Heart left ventricle (tissue), 16 donors: ENCODE results near the gene FSTL4. TPM values are rescaled to one million over a fixed set of nuclear protein-coding genes. Genes with fewer than 3 reads are reported as not detected.

Experiments used
- ATAC-seq, 4 donors: fragments of 200-7000 bp; cut with Tn5 transposase; one replicate each; pipeline ENCODE4 v1.9.1; 2020 to 2022; ENCODE audit warnings: moderate library complexity in 4 of 4, mild to moderate bottlenecking in 3 of 4, moderate number of reproducible peaks in 1 of 4
- DNase-seq, 5 donors: peaks; one replicate each; pipeline ENCODE4 v3.0.0-alpha.2; 2020
- H3K27ac ChIP-seq, 12 donors: fragments of 200-600 bp; sonication (generic) in 4 of 12; one replicate each; pipeline versions ENCODE4 v1.5.0 to v1.8.0; 2016 to 2022; ENCODE audit warnings: mild to moderate bottlenecking in 2 of 12
- H3K27me3 ChIP-seq, 9 donors: fragments of 200-600 bp; sonication (generic) in 2 of 9; one replicate each; pipeline versions ENCODE4 v1.5.1 to v1.8.0; 2016 to 2022; ENCODE audit warnings: mild to moderate bottlenecking in 3 of 9
- H3K36me3 ChIP-seq, 9 donors: fragments of 200-600 bp; sonication (generic) in 2 of 9; one replicate each; pipeline versions ENCODE4 v1.5.0 to v1.8.0; 2018 to 2022; ENCODE audit warnings: mild to moderate bottlenecking in 2 of 9
- H3K4me1 ChIP-seq, 12 donors: fragments of 200-600 bp; sonication (generic) in 4 of 12; one replicate each; pipeline versions ENCODE4 v1.5.0 to v1.8.0; 2016 to 2022; ENCODE audit warnings: mild to moderate bottlenecking in 3 of 12
- H3K4me3 ChIP-seq, 12 donors: fragments of 200-600 bp; sonication (generic) in 4 of 12; one replicate each; pipeline versions ENCODE4 v1.5.0 to v1.8.0; 2017 to 2022; ENCODE audit warnings: mild to moderate bottlenecking in 9 of 12, moderate library complexity in 4 of 12
- H3K9me3 ChIP-seq, 12 donors: fragments of 200-600 bp; sonication (generic) in 4 of 12; one replicate each; pipeline versions ENCODE4 v1.5.0 to v1.8.0; 2016 to 2022; ENCODE audit warnings: mild to moderate bottlenecking in 1 of 12
- POLR2A ChIP-seq, 2 donors: fragments of 450-650 bp; IDR thresholded peaks; one replicate each; pipeline ENCODE4 v1.6.1; 2017; ENCODE audit warnings: antibody characterized with exemption in 2 of 2, mild to moderate bottlenecking in 2 of 2, moderate library complexity in 2 of 2
- WGBS, 4 donors: extraction: QIAGEN DNeasy Blood & Tissue Kit in 2 of 4; methylation state at CpG; one replicate each; pipeline versions ENCODE4 v1.1.5 to v1.1.7; 2013 to 2018; 5-methylcytosine and 5-hydroxymethylcytosine counted together
- intact Hi-C, 10 donors: fragments of 100-400 bp; cut with DNase I; formaldehyde crosslinking; loops; one replicate each; pipeline versions ENCODE4 v1.11.1 to v1.14.2; 2022
- polyA plus RNA-seq, 2 donors: library from polyadenylated mRNA; stranded (reverse); fragments of 200-250 nt; gene quantifications; one replicate each; pipeline ENCODE4 v1.2.3, GENCODE V29; 2013
- total RNA-seq, 9 donors: library from RNA; depleted of rRNA in 2 of 9; stranded (reverse); fragments of >200 nt in 2 of 9; fragmentation: NEBNext Ultra II Directional in 3 of 9; extraction: Animal tissue kit (Norgen Biotek cat#: 25700) in 3 of 9; gene quantifications; one replicate each; pipeline versions ENCODE4 v1.1.0 to v1.2.4, GENCODE V29; 2016 to 2023
- TF ChIP-seq, protein P1 (sequence below), 12 donors: fragments of 200-600 bp; sonication (generic) in 4 of 12; IDR thresholded peaks; one replicate each; pipeline versions ENCODE4 v1.5.0 to v1.8.0; 2018 to 2022; ENCODE audit warnings: antibody characterized with exemption in 12 of 12, mild to moderate bottlenecking in 5 of 12
- donor health status: ischemic (EF 13 %, LVEDD 7.1; RV severe dilation, severe dysfunction).
- donor health status: healthy with polysubstance abuse.
- donor health status: DM: no; HTN: yes; CAD: no.
- donor health status: DM: no; HTN: no; CAD: no.
- donor health status: ischemic (EF 25% LVEDD 6.9; RV normal size, moderate dysfunction).
- donor health status: ischemic (EF 25% LVEDD 5.7; RV mildly dilated, moderate dysfunction).
- donor health status: healthy.
- donor health status: DM: yes; HTN: yes; CAD: no.
- donor health status: ischemic (EF 35%, LVEDD 5.7; RV mildly dilated, moderate dysfunction).
- donor health status: nonischemic (EF 11% LVEDD 7.7; RV severe dilation, severe dysfunction).
- donor health status: DM: yes; HTN: yes; CAD: no.
- donor health status: PGD.
- donor health status: ischemic (EF 29% LVEDD 5.4; RV normal size, mild dysfunction).
- donor health status: nonischemic (EF 23%, LVEDD 6.1; RV moderate dilation, normal function).

The FSTL4 gene
- total and polyA plus RNA-seq, 11 donors = 0.01 to 0.39 (median 0.17) TPM; not detected in 6

DNA sequence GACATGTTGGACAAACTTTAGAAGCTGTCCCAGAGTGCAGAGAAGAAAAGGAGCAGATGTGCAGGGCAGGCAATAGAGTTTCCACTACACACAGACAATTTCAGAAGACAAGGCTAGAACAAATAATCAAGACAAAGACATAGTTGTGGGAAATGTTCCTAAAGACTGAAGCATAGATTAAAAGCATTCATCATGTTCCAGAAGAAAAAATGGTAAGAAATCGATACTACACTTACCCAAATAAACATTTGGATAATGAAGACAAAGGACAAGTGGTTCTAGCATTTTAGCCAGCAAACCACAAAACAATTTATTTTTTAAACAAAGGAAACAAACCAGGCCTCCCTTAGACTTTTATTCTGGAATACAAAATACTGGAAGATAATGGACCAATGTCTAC is 97.9 kb downstream of the FSTL4 start:
- DNase-seq = no peak
- Histone ChIP-seq H3K4me1 (no peaks in the 10 kb centered on the region), H3K27ac (no peak overlapping the region), H3K4me3 (no peak overlapping the region), H3K27me3 (peaks cover 0 to 3% (median 0%) of the 10 kb centered on the region in 9 donors), H3K36me3 (no peaks in the 10 kb centered on the region), H3K9me3 (no peaks in the 10 kb centered on the region)
- intact Hi-C loops = no loop called here
- 67 to 83% (median 78%) methylated on average over 1 of the region's 1 CpG for WGBS, 4 donors
- ATAC-seq = no peak
- TF ChIP-seq, protein P1, sequence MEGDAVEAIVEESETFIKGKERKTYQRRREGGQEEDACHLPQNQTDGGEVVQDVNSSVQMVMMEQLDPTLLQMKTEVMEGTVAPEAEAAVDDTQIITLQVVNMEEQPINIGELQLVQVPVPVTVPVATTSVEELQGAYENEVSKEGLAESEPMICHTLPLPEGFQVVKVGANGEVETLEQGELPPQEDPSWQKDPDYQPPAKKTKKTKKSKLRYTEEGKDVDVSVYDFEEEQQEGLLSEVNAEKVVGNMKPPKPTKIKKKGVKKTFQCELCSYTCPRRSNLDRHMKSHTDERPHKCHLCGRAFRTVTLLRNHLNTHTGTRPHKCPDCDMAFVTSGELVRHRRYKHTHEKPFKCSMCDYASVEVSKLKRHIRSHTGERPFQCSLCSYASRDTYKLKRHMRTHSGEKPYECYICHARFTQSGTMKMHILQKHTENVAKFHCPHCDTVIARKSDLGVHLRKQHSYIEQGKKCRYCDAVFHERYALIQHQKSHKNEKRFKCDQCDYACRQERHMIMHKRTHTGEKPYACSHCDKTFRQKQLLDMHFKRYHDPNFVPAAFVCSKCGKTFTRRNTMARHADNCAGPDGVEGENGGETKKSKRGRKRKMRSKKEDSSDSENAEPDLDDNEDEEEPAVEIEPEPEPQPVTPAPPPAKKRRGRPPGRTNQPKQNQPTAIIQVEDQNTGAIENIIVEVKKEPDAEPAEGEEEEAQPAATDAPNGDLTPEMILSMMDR (IDR thresholded peaks at IDR 0.05) = no peak
- no peak for TF ChIP-seq POLR2A (IDR thresholded peaks at IDR 0.05)

GRCh38 chr5:133512896-133513295 is 99.4 kb downstream of the FSTL4 start:
- intact Hi-C loops = no loop called here
- Histone ChIP-seq H3K27me3 (peaks cover 0 to 3% (median 0%) of the 10 kb centered on the region in 9 donors), H3K36me3 (no peaks in the 10 kb centered on the region), H3K9me3 (no peaks in the 10 kb centered on the region), H3K4me3 (no peak overlapping the region), H3K27ac (no peak overlapping the region), H3K4me1 (no peaks in the 10 kb centered on the region)
- no peak for DNase-seq
- TF ChIP-seq, protein P1 (IDR thresholded peaks at IDR 0.05) = no peak
- no peak for TF ChIP-seq POLR2A (IDR thresholded peaks at IDR 0.05)
- 84 to 87% (median 85%) methylated on average over 6 of the region's 6 CpGs for WGBS, 4 donors
- ATAC-seq = no peak

DNA sequence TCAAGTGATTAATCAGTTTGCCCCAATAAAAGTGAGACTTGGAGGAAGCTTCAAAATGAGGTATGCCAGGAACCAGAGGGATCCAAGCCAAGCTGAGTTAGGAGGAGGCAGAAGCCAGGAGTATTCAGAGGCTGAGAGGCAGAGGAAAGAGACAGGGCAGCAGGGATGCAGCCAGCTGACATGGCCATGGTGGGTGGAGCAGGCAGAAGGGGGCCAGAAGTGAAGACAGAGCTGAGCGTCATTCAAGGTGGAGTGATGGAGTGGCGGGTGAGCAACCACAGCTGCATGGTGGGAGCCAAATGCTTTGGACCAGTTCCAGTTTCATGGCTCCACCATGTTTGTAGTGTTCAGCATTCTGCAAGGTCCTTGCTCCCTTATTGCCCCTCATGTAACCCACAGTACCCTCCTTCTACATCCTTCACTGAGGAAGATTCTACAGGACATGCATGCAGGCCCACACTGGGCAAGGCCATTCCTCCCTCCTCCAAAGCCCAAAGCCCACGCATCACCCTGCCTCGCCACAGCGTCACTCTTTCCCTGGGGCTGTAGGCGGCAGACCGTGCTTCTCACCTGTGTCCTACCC is 100.6 kb downstream of the FSTL4 start:
- H3K4me3 ChIP-seq = no peak overlapping the region
- H3K4me1 ChIP-seq = no peaks in the 10 kb centered on the region
- TF ChIP-seq POLR2A (IDR thresholded peaks at IDR 0.05) = no peak
- TF ChIP-seq, protein P1 (IDR thresholded peaks at IDR 0.05) = no peak
- H3K27me3 ChIP-seq = peaks cover 0 to 3% (median 0%) of the 10 kb centered on the region in 9 donors
- DNase-seq (no peak), ATAC-seq (no peak)
- WGBS, 4 donors = 84 to 90% (median 87%) methylated on average over 7 of the region's 7 CpGs
- intact Hi-C loops = no loop called here
- no peaks in the 10 kb centered on the region for H3K9me3 ChIP-seq
- H3K27ac ChIP-seq = no peak overlapping the region
- H3K36me3 ChIP-seq = no peaks in the 10 kb centered on the region

GRCh38 chr5:133510634-133511262 is 101.6 kb downstream of the FSTL4 start:
- H3K27me3 ChIP-seq = peaks cover 0 to 3% (median 0%) of the 10 kb centered on the region in 9 donors
- H3K27ac ChIP-seq = no peak overlapping the region
- H3K9me3 ChIP-seq = no peaks in the 10 kb centered on the region
- 85 to 95% (median 88%) methylated on average over 7 to 11 of the region's 11 CpGs for WGBS, 4 donors
- H3K4me1 ChIP-seq = no peaks in the 10 kb centered on the region
- DNase-seq = no peak
- H3K4me3 ChIP-seq = no peak overlapping the region
- intact Hi-C loops = no loop called here
- TF ChIP-seq, protein P1 (IDR thresholded peaks at IDR 0.05) = no peak
- TF ChIP-seq POLR2A (IDR thresholded peaks at IDR 0.05) = no peak
- no peak for ATAC-seq
- no peaks in the 10 kb centered on the region for H3K36me3 ChIP-seq
